RWPE2 (cell line): ENCODE measurements around the gene ARHGAP15.

Experiments used
- ATAC-seq: fragments of 200-7000 bp; cut with Tn5 transposase; 3 replicates; pipeline ENCODE4 v1.9.1; 2021; ENCODE audit warnings: low read depth
- DNase-seq: peaks from one replicate; pipeline ENCODE4 v3.0.0-alpha.2; 2020; ENCODE audit warnings: low spot score
- H3K27ac ChIP-seq: fragments of 450-650 bp; 2 replicates; pipeline ENCODE4 v1.5.1; 2017; ENCODE audit warnings: mild to moderate bottlenecking; ENCODE audit not compliant: poor library complexity, severe bottlenecking
- H3K27me3 ChIP-seq: fragments of 250-450 bp; sonication (Bioruptor Pico); 2 replicates; pipeline ENCODE4 v1.5.1; 2021; ENCODE audit warnings: mild to moderate bottlenecking, moderate library complexity; ENCODE audit not compliant: insufficient read depth, poor library complexity, severe bottlenecking
- H3K36me3 ChIP-seq: fragments of 250-450 bp; sonication (Bioruptor Pico); 2 replicates; pipeline ENCODE4 v1.5.1; 2020; ENCODE audit warnings: low read depth, mild to moderate bottlenecking, moderate library complexity
- H3K4me1 ChIP-seq: fragments of 250-450 bp; sonication (Bioruptor Pico); 2 replicates; pipeline ENCODE4 v1.5.1; 2021; ENCODE audit warnings: mild to moderate bottlenecking, moderate library complexity; ENCODE audit not compliant: insufficient read depth, poor library complexity, severe bottlenecking
- H3K4me3 ChIP-seq: fragments of 250-450 bp; sonication (Bioruptor Pico); 2 replicates; pipeline ENCODE4 v1.5.1; 2021; ENCODE audit warnings: mild to moderate bottlenecking, moderate library complexity; ENCODE audit not compliant: severe bottlenecking
- H3K9me3 ChIP-seq: fragments of 250-450 bp; sonication (Bioruptor Pico); 2 replicates; pipeline ENCODE4 v1.5.1; 2021; ENCODE audit warnings: mild to moderate bottlenecking, moderate library complexity; ENCODE audit not compliant: severe bottlenecking
- CTCF ChIP-seq: fragments of 450-650 bp; IDR thresholded peaks from one replicate; pipeline ENCODE4 v1.5.1; 2017; ENCODE audit warnings: mild to moderate bottlenecking, moderate library complexity; ENCODE audit not compliant: poor library complexity, severe bottlenecking

Gene ARHGAP15

DNA sequence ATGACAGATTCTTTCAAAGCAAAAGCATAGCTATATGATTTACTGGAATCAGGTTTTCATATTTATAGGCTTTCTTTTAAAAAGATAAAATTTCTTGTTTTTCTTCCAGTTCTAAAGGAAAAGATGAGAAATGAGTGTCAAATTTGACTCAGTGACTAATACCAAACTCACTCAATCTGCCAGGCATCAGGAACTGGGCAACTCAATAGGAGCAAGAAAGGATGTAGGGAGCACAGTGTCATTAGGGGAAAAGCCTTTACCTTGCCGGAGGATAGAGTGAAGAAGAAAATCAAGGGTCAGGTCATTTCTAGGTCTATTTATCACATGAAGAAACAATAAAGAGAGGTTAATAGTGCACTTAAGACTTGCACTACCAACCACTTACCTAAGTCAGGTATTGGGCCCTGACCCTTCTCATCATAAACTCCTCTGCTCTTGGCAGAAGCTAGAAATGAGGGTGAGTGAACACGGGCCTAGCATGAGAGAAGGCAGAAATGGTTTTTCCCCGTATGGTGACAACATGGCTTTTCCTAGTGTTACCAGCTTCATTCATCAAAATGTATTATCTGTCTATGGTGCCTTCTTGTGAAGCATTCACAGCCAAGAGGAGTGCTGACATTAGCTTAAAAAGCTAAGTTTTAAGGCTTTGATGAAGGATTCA is 151.0 kb downstream of the ARHGAP15 start:
- Histone ChIP-seq H3K27me3 (no peaks in the 10 kb centered on the region), H3K27ac (no peak overlapping the region), H3K9me3 (no peaks in the 10 kb centered on the region), H3K4me1 (no peaks in the 10 kb centered on the region), H3K4me3 (no peak overlapping the region), H3K36me3 (no peaks in the 10 kb centered on the region)
- ATAC-seq, result no peak
- TF ChIP-seq CTCF, result no peak
- no peak for DNase-seq

DNA sequence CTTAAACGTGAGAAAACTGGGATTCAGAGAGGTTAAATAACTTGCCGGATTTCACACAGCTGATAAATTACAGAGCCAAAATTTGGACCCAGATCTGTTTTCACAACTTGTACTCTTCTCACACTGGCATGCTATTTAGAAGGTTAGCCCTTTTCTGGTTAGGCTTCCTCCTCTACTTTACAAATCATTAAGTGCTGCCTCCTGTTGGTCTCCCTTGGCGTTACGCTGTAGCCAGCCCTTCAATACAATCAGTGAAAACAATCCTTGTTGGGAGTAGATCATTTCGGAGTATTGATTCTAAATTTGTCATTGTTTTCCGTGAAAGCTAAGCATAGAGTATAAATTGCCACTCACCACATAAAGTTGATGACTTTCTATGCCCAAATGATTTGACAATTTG is 153.5 kb downstream of the ARHGAP15 start:
- no peaks in the 10 kb centered on the region for H3K27me3 ChIP-seq
- H3K36me3 ChIP-seq, result no peaks in the 10 kb centered on the region
- DNase-seq (no peak), ATAC-seq (no peak)
- H3K4me1 ChIP-seq, result no peaks in the 10 kb centered on the region
- no peak overlapping the region for H3K27ac ChIP-seq
- no peaks in the 10 kb centered on the region for H3K9me3 ChIP-seq
- H3K4me3 ChIP-seq, result no peak overlapping the region
- no peak for TF ChIP-seq CTCF

GRCh38 chr2:143284087-143284675 is 155.0 kb downstream of the ARHGAP15 start:
- H3K4me1 ChIP-seq, result no peaks in the 10 kb centered on the region
- peak; percentile 87 for TF ChIP-seq CTCF
- H3K9me3 ChIP-seq, result no peaks in the 10 kb centered on the region
- no peaks in the 10 kb centered on the region for H3K27me3 ChIP-seq
- no peak overlapping the region for H3K4me3 ChIP-seq
- DNase-seq (no peak), ATAC-seq (no peak)
- H3K36me3 ChIP-seq, result no peaks in the 10 kb centered on the region
- H3K27ac ChIP-seq, result no peak overlapping the region

DNA sequence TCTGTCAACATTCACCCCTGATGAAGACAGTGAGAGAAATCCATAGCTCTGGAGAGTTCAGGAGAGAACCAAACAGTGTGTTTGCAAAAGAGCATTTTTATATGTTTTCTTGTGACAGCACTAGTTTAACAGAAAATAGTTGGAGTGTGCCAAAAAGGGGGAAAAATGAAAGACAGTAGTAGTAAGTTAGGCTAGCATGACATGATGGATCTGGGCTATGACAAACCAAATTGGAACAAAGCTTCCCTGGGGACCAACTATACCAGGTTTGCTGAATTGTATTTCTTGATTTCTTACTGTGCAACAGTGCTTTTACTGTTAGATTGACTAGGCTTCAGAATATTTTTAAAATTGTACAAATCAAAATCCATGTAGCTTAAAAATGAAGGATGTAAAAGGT is 159.8 kb downstream of the ARHGAP15 start:
- Histone ChIP-seq H3K4me3 (no peak overlapping the region), H3K27me3 (peaks cover 5% of the 10 kb centered on the region), H3K36me3 (no peaks in the 10 kb centered on the region), H3K27ac (no peak overlapping the region), H3K9me3 (no peaks in the 10 kb centered on the region), H3K4me1 (no peaks in the 10 kb centered on the region)
- no peak for TF ChIP-seq CTCF
- DNase-seq, result no peak
- ATAC-seq, result no peak

DNA sequence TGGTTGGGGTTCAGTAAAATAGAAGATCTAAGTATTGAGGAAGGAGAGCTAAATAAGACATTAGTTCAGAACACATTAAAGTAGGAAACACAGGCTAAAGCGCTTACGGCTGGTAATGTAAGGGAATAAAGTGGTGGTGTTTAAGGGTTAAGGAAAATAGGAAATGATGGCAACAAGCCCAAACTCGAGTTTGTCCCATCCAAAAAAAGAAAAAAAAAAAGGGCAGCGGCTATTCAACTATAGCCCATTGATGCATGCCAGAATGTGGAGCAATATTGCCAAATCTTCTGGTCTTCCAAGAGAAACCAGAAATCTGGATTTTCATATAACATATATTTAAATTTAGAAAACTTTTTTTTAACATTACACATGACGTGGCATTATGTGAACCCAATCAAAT is 161.0 kb downstream of the ARHGAP15 start:
- no peak overlapping the region for H3K4me3 ChIP-seq
- no peak overlapping the region for H3K27ac ChIP-seq
- no peaks in the 10 kb centered on the region for H3K9me3 ChIP-seq
- no peaks in the 10 kb centered on the region for H3K4me1 ChIP-seq
- no peak for DNase-seq
- no peak for ATAC-seq
- no peak for TF ChIP-seq CTCF
- no peaks in the 10 kb centered on the region for H3K36me3 ChIP-seq
- H3K27me3 ChIP-seq, result peaks cover 5% of the 10 kb centered on the region
